Uterus (tissue), 4 donors: ENCODE measurements around the gene ADAMTS10. TPM values are rescaled to one million over a fixed set of nuclear protein-coding genes. Genes with fewer than 3 reads are reported as not detected.

Experiments
- DNase-seq, 2 donors: peaks; one replicate each; pipeline ENCODE4 v3.0.0-alpha.2; 2019 to 2020
- H3K27ac ChIP-seq, 2 donors: fragments of 200-600 bp; sonication (generic); 1 replicate in 1 of 2; 2 replicates in 1 of 2; pipeline ENCODE4 v1.5.1; 2016 to 2018
- H3K27me3 ChIP-seq, 2 donors: fragments of 200-600 bp; sonication (generic); one replicate each; pipeline ENCODE4 v1.5.1; 2018 to 2019; ENCODE audit warnings: control low read depth in 1 of 2
- H3K36me3 ChIP-seq, 2 donors: fragments of 200-600 bp; sonication (generic); one replicate each; pipeline ENCODE4 v1.5.1; 2019; ENCODE audit warnings: control low read depth in 1 of 2
- H3K4me1 ChIP-seq, 2 donors: fragments of 200-600 bp; sonication (generic); one replicate each; pipeline ENCODE4 v1.5.1; 2018 to 2019; ENCODE audit warnings: control low read depth in 1 of 2
- H3K4me3 ChIP-seq, 2 donors: fragments of 200-600 bp; sonication (generic); 1 replicate in 1 of 2; 2 replicates in 1 of 2; pipeline ENCODE4 v1.5.1; 2018 to 2019; ENCODE audit warnings: mild to moderate bottlenecking in 1 of 2
- H3K9me3 ChIP-seq, 2 donors: fragments of 200-600 bp; sonication (generic); one replicate each; pipeline ENCODE4 v1.5.1; 2019; ENCODE audit warnings: control low read depth in 1 of 2
- CTCF ChIP-seq, 4 experiments: fragments of 200-600 bp in 2 of 4; fragments of 450-650 bp in 2 of 4; sonication (generic) in 2 of 4; IDR thresholded peaks; one replicate each; pipeline ENCODE4 v1.5.1; 2016 to 2019; ENCODE audit warnings: antibody characterized with exemption in 4 of 4, mild to moderate bottlenecking in 2 of 4, moderate library complexity in 1 of 4
- POLR2A ChIP-seq, 2 donors: fragments of 450-650 bp; IDR thresholded peaks; one replicate each; pipeline ENCODE4 v1.6.1; 2016; ENCODE audit warnings: antibody characterized with exemption in 2 of 2, mild to moderate bottlenecking in 1 of 2, moderate library complexity in 1 of 2
- intact Hi-C: fragments of 100-400 bp; cut with DNase I; formaldehyde crosslinking; loops from one replicate; pipeline ENCODE4 v1.15.1; 2023; ENCODE audit warnings: low total_unique reads
- total RNA-seq, 4 donors: library from RNA; depleted of rRNA in 3 of 4; stranded (reverse); fragments of >200 nt in 3 of 4; gene quantifications; one replicate each; pipeline versions ENCODE4 v1.1.0 to v1.2.4, GENCODE V29; 2014 to 2023
- donor health status: DM: yes; HTN: yes; CAD: no.

The ADAMTS10 gene
- total RNA-seq, 4 donors from 2014 or later, result 13.2 to 70.4 (median 52.7) TPM

- TF ChIP-seq CTCF (IDR thresholded peaks at IDR 0.05) (peak; percentile 72 to 99 (median 87)), POLR2A (IDR thresholded peaks at IDR 0.05) (no peak)
Measured at GRCh38 chr19:8654591-8655339, 44.2 kb upstream of the ADAMTS10 start.

GRCh38 chr19:8648240-8648639 is 37.7 kb upstream of the ADAMTS10 start:
- no peaks in the 10 kb centered on the region for H3K4me1 ChIP-seq
- no peaks in the 10 kb centered on the region for H3K27me3 ChIP-seq
- no peak overlapping the region for H3K4me3 ChIP-seq
- intact Hi-C loops, result no loop called here
- H3K27ac ChIP-seq, result no peak overlapping the region
- no peaks in the 10 kb centered on the region for H3K36me3 ChIP-seq
- TF ChIP-seq POLR2A (IDR thresholded peaks at IDR 0.05), result no peak
- no peak for TF ChIP-seq CTCF (IDR thresholded peaks at IDR 0.05)
- no peaks in the 10 kb centered on the region for H3K9me3 ChIP-seq
- no peak for DNase-seq

More at GRCh38 chr19:8654591-8655339, 44.2 kb upstream of the ADAMTS10 start:
- Histone ChIP-seq H3K4me1 (no peaks in the 10 kb centered on the region), H3K36me3 (no peaks in the 10 kb centered on the region), H3K27ac (no peak overlapping the region), H3K4me3 (no peak overlapping the region), H3K27me3 (no peaks in the 10 kb centered on the region), H3K9me3 (no peaks in the 10 kb centered on the region)
- peak; percentile 21 to 38 for DNase-seq
- intact Hi-C loops, result loop anchor here (5.0 kb wide), 1 partner anchor 428 kb away; no protein-coding TSS in a partner anchor

- Histone ChIP-seq H3K27me3 (no peaks in the 10 kb centered on the region), H3K27ac (no peak overlapping the region), H3K4me1 (no peaks in the 10 kb centered on the region), H3K36me3 (no peaks in the 10 kb centered on the region), H3K9me3 (no peaks in the 10 kb centered on the region), H3K4me3 (no peak overlapping the region)
- intact Hi-C loops, result no loop called here
- no peak for DNase-seq
- no peak for TF ChIP-seq POLR2A (IDR thresholded peaks at IDR 0.05)
- TF ChIP-seq CTCF (IDR thresholded peaks at IDR 0.05), result no peak
Measured at GRCh38 chr19:8643860-8644653, 33.5 kb upstream of the ADAMTS10 start.

GRCh38 chr19:8642561-8642960 is 32.0 kb upstream of the ADAMTS10 start:
- no peaks in the 10 kb centered on the region for H3K4me1 ChIP-seq
- intact Hi-C loops, result no loop called here
- H3K36me3 ChIP-seq, result no peaks in the 10 kb centered on the region
- no peaks in the 10 kb centered on the region for H3K27me3 ChIP-seq
- no peak overlapping the region for H3K27ac ChIP-seq
- TF ChIP-seq POLR2A (IDR thresholded peaks at IDR 0.05) (no peak), CTCF (IDR thresholded peaks at IDR 0.05) (no peak)
- H3K4me3 ChIP-seq, result no peak overlapping the region
- H3K9me3 ChIP-seq, result no peaks in the 10 kb centered on the region
- no peak for DNase-seq
